Measurements from ENCODE around the gene RAD51B.

DNA sequence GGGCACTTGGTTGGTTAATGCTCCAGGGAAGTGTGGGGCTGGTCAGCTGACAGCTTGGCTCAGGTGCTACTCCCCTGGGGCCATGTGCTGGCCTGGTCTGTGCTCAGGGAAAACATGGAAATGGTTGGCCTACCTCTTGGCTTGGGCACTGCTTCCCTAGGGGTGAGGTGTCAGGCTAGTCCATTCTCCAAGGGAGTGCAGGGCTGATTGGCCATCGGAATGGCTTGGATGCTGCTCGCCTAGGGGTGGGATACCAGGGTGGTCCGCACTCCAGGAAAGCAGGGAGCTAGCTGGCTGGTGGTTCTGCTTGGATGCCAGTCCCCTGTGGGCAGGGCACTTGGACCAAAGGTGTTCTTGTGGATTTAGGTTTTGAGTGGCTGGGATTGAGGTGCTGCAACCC, 245.7 kb downstream of the RAD51B start:
- TF ChIP-seq, protein P1, sequence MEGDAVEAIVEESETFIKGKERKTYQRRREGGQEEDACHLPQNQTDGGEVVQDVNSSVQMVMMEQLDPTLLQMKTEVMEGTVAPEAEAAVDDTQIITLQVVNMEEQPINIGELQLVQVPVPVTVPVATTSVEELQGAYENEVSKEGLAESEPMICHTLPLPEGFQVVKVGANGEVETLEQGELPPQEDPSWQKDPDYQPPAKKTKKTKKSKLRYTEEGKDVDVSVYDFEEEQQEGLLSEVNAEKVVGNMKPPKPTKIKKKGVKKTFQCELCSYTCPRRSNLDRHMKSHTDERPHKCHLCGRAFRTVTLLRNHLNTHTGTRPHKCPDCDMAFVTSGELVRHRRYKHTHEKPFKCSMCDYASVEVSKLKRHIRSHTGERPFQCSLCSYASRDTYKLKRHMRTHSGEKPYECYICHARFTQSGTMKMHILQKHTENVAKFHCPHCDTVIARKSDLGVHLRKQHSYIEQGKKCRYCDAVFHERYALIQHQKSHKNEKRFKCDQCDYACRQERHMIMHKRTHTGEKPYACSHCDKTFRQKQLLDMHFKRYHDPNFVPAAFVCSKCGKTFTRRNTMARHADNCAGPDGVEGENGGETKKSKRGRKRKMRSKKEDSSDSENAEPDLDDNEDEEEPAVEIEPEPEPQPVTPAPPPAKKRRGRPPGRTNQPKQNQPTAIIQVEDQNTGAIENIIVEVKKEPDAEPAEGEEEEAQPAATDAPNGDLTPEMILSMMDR (IDR thresholded peaks at IDR 0.05; ENCODE audit: insufficient read depth, low read length): no peak
- TF ChIP-seq POLR2AphosphoS5 (IDR thresholded peaks at IDR 0.05; ENCODE audit: low read depth): no peak

All from HL-60 (cell line).